Activated naive CD4-positive, alpha-beta T cell treated with anti-CD3 and anti-CD28 coated beads for 36 hours (primary cell): ENCODE data around the gene EFHD2. TPM values are rescaled to one million over a fixed set of nuclear protein-coding genes. Genes with fewer than 3 reads are reported as not detected.
"Not testable (repeated sequence)": the region's sequence is repeated elsewhere in the genome, so short reads cannot be mapped to it uniquely, and the experiment has no call there.

Source experiments
- CTCF ChIA-PET: fragments of 350-600 bp; sonication (Branson Sonifier 250); formaldehyde crosslinking; loops from one replicate; lab custom pipeline; 2021; ENCODE audit warnings: antibody characterized with exemption; lab: Charles Lee
- DNase-seq: peaks from one replicate; pipeline ENCODE4 v3.0.0-alpha.2; 2020
- H3K27ac Mint-ChIP-seq: one replicate; pipeline ENCODE4 v1.8.0; 2021; ENCODE audit warnings: mild to moderate bottlenecking, mixed read lengths
- H3K27me3 Mint-ChIP-seq: one replicate; pipeline ENCODE4 v1.8.0; 2021; ENCODE audit warnings: low read depth, mixed read lengths
- H3K36me3 Mint-ChIP-seq: one replicate; pipeline ENCODE4 v1.8.0; 2021; ENCODE audit warnings: low read depth, mixed read lengths
- H3K4me1 Mint-ChIP-seq: one replicate; pipeline ENCODE4 v1.8.0; 2021; ENCODE audit warnings: low read depth, mixed read lengths
- H3K4me3 Mint-ChIP-seq: one replicate; pipeline ENCODE4 v1.8.0; 2021; ENCODE audit warnings: mild to moderate bottlenecking, moderate library complexity, mixed read lengths
- H3K9me3 Mint-ChIP-seq: one replicate; pipeline ENCODE4 v1.8.0; 2021; ENCODE audit warnings: mixed read lengths
- intact Hi-C: fragments of 100-400 bp; cut with micrococcal nuclease; formaldehyde crosslinking; loops from one replicate; pipeline ENCODE4 v1.15.1; 2023
- total RNA-seq, 2 experiments: library from RNA; stranded (reverse); gene quantifications; one replicate each; pipeline ENCODE4 v1.2.3, GENCODE V29; 2021

The EFHD2 gene
- total RNA-seq, 2 experiments from 2014 or later = 35.0 to 36.0 TPM

GRCh38 chr1:15429701-15430149 is 20.0 kb downstream of the EFHD2 start:
- H3K27me3 Mint-ChIP-seq = no peaks in the 10 kb centered on the region
- no peaks in the 10 kb centered on the region for H3K9me3 Mint-ChIP-seq
- H3K36me3 Mint-ChIP-seq = peaks cover 8% of the 10 kb centered on the region
- DNase-seq = no peak
- no peak overlapping the region for H3K27ac Mint-ChIP-seq
- no peak overlapping the region for H3K4me3 Mint-ChIP-seq
- CTCF ChIA-PET = interaction anchor here (1.2 to 8.5 kb wide), 3 partner anchors 106 to 112 kb away, joined by 3 to 101 read pairs (median 8); no protein-coding TSS in a partner anchor
- intact Hi-C loops = loop anchor here (5.0 kb wide), 1 partner anchor 313 kb away; the partner anchor contains the start of gene TMEM82
- no peaks in the 10 kb centered on the region for H3K4me1 Mint-ChIP-seq

DNA sequence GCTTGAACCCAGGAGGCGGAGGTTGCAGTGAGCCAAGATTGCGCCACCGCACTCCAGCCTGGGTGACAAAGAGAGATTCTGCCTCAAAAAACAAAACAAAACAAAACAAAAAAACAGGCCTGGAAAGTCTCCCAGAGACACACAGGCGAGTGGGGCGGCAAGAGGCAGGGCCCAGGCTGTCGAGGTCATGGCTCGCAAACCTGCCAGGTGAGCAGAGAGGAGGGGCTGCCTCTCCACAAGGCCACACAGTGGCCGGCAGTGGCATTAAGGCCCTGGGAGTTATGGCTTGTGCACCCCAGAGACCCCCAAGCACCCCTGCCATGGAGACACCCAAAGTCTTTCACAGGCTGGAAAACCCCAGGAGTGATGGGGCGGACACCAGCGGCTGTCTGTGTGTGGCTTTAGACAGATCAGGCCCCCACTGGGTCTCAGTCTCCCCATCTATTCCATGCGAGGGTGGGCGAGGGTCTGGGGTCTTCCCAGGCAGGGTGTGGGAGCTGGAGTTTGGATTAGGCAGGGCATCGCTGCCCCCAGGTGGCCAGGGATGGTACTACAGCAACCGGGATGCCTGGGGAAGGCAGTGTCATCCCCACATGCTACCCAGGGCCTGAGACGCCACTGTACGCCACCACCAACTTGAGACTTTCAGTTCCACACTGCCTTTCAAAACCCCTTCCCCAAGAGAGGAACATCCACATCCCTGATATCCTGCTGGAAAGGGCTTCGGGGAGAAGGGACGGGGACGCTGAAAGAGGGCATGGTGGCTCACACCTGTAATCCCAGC is 21.3 kb downstream of the EFHD2 start:
- Mint-ChIP-seq H3K27me3 (no peaks in the 10 kb centered on the region), H3K4me1 (no peaks in the 10 kb centered on the region), H3K4me3 (no peak overlapping the region), H3K36me3 (peaks cover 7% of the 10 kb centered on the region), H3K27ac (no peak overlapping the region), H3K9me3 (no peaks in the 10 kb centered on the region)
- intact Hi-C loops = loop anchor here (1.0 to 5.0 kb wide), 2 partner anchors 108 to 311 kb away; partner anchors contain the start of gene TMEM82
- CTCF ChIA-PET = interaction anchor here (0.7 to 8.5 kb wide), 12 partner anchors 11 to 576 kb away, joined by 3 to 101 read pairs (median 4); no protein-coding TSS in a partner anchor
- DNase-seq = peak; percentile 83

GRCh38 chr1:15431571-15431948 is 21.9 kb downstream of the EFHD2 start:
- intact Hi-C loops = loop anchor here (1.0 to 5.0 kb wide), 2 partner anchors 108 to 311 kb away; partner anchors contain the start of gene TMEM82
- H3K4me3 Mint-ChIP-seq = no peak overlapping the region
- no peaks in the 10 kb centered on the region for H3K27me3 Mint-ChIP-seq
- CTCF ChIA-PET = interaction anchor here (0.6 to 8.5 kb wide), 12 partner anchors 10 to 114 kb away, joined by 3 to 101 read pairs (median 4); no protein-coding TSS in a partner anchor
- DNase-seq = no peak
- no peak overlapping the region for H3K27ac Mint-ChIP-seq
- no peaks in the 10 kb centered on the region for H3K9me3 Mint-ChIP-seq
- H3K36me3 Mint-ChIP-seq = peaks cover 2% of the 10 kb centered on the region
- H3K4me1 Mint-ChIP-seq = no peaks in the 10 kb centered on the region

GRCh38 chr1:15432324-15432723 is 22.6 kb downstream of the EFHD2 start:
- H3K4me1 Mint-ChIP-seq = no peaks in the 10 kb centered on the region
- H3K4me3 Mint-ChIP-seq = no peak overlapping the region
- H3K9me3 Mint-ChIP-seq = no peaks in the 10 kb centered on the region
- no peak for DNase-seq
- H3K36me3 Mint-ChIP-seq = no peaks in the 10 kb centered on the region
- no peak overlapping the region for H3K27ac Mint-ChIP-seq
- intact Hi-C loops = loop anchor here (5.0 kb wide), 1 partner anchor 310 kb away; the partner anchor contains the start of gene TMEM82
- H3K27me3 Mint-ChIP-seq = no peaks in the 10 kb centered on the region
- CTCF ChIA-PET = interaction anchor here (0.6 to 8.5 kb wide), 8 partner anchors 9 to 108 kb away, joined by 3 to 101 read pairs (median 4); no protein-coding TSS in a partner anchor

DNA sequence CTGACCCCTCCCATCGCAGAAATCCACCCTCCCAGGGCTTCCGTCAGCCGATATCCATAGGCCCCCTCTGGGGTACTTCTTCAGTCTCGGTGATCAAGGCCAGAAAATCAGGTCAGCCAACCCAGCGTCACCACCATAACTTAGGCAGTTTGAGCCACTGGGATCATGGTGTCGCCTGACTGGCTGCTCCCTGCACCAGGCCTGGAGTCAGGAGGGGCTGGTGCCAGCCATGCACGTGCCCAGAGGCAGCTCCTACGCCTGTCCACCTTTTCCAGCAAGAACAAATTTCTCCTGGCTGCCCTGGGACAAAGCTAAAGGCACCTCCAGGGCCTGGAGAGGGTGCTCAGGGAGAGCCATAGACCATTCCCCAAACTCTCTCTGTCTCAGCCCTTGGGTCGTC is 23.8 kb downstream of the EFHD2 start:
- H3K36me3 Mint-ChIP-seq = no peaks in the 10 kb centered on the region
- H3K27ac Mint-ChIP-seq = no peak overlapping the region
- intact Hi-C loops = loop anchor here (5.0 kb wide), 1 partner anchor 309 kb away; the partner anchor contains the start of gene TMEM82
- CTCF ChIA-PET = interaction anchor here (8.5 kb wide), 1 partner anchor 110 kb away, joined by 101 read pairs; no protein-coding TSS in a partner anchor
- no peaks in the 10 kb centered on the region for H3K4me1 Mint-ChIP-seq
- no peak for DNase-seq
- no peaks in the 10 kb centered on the region for H3K27me3 Mint-ChIP-seq
- no peak overlapping the region for H3K4me3 Mint-ChIP-seq
- H3K9me3 Mint-ChIP-seq = no peaks in the 10 kb centered on the region

GRCh38 chr1:15434739-15435138 is 25.1 kb downstream of the EFHD2 start:
- CTCF ChIA-PET = interaction anchor here (0.6 to 8.5 kb wide), 4 partner anchors 10 to 283 kb away, joined by 3 to 101 read pairs (median 4); no protein-coding TSS in a partner anchor
- not testable (repeated sequence) for DNase-seq, H3K27me3 Mint-ChIP-seq, H3K36me3 Mint-ChIP-seq, H3K9me3 Mint-ChIP-seq, H3K27ac Mint-ChIP-seq, H3K4me1 Mint-ChIP-seq, H3K4me3 Mint-ChIP-seq
- intact Hi-C loops = loop anchor here (5.0 kb wide), 1 partner anchor 308 kb away; the partner anchor contains the start of gene TMEM82

DNA sequence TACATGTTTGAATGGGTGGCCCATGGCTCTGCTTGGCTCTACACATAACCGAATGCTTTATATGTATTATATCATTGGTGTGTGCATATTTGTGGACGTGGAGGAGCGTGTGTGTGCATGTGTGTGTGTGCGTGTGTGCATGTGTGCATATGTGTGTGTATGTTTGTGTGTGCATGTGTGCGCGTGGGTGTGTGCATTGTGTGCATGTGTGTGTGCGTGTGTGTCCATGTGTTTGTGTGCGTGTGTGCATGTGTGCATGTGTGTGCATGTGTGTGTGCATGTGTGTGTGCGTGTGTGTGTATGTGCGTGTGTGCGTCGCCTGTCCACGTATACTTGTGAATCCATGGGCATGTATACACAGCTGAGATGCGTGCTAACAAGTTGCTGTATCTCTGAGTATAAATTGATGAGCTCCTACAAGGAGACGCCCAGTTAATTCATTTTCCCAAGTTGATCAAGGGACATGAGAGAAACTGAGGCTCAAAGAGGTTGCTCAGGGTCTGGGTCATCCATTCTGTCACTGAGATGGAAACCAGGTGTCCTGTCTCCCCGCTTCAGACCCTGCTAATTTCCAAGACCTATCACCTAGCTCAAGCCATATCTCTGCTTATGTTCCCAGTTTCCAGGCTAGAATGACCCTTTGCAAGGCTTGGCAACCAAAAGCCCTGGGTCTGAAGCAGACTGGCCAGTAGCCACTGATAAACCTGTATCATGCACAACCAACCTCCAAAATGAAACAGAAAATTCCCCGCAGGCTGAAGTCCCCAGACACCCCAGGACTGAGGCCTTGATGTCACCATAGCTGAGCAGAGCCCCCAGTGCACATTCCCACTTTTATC is 25.8 kb downstream of the EFHD2 start:
- Mint-ChIP-seq H3K27me3 (no peaks in the 10 kb centered on the region), H3K9me3 (no peaks in the 10 kb centered on the region), H3K27ac (no peak overlapping the region), H3K36me3 (no peaks in the 10 kb centered on the region), H3K4me1 (no peaks in the 10 kb centered on the region), H3K4me3 (no peak overlapping the region)
- no peak for DNase-seq
- CTCF ChIA-PET = interaction anchor here (0.5 to 8.5 kb wide), 6 partner anchors 9 to 282 kb away, joined by 3 to 101 read pairs (median 4); no protein-coding TSS in a partner anchor
- intact Hi-C loops = no loop called here

DNA sequence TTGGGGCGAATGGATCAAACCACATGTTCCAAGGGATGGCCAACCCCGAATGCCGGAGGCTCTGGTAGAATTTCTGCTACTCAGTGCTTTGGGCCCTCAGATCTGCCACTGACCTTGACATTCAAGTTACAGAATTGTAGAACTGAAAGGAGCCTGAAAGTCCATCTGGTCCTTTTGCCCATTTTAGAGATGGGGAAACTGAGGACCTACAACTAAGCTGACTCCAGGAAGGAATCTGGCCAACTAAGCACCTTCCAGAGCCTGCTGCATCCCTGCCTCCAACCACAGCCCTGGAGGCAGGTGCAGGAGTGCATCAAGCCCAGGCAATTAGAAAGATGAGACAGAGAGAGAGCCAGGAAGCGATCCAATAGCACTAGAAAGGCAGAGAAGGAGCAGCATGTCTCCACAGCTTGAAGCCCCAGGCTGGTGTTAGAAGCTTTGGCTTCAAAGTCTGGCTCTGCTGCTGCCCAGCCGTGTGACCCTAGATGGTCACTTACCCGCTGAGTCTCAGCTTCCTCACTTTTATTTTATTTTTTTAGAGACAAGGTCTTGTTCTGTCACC is 27.3 kb downstream of the EFHD2 start:
- no peak overlapping the region for H3K27ac Mint-ChIP-seq
- DNase-seq = no peak
- intact Hi-C loops = no loop called here
- no peaks in the 10 kb centered on the region for H3K27me3 Mint-ChIP-seq
- no peaks in the 10 kb centered on the region for H3K36me3 Mint-ChIP-seq
- H3K4me1 Mint-ChIP-seq = no peaks in the 10 kb centered on the region
- CTCF ChIA-PET = interaction anchor here (8.5 kb wide), 1 partner anchor 113 kb away, joined by 101 read pairs; no protein-coding TSS in a partner anchor
- H3K9me3 Mint-ChIP-seq = no peaks in the 10 kb centered on the region
- H3K4me3 Mint-ChIP-seq = no peak overlapping the region

- H3K9me3 Mint-ChIP-seq = no peaks in the 10 kb centered on the region
- H3K27ac Mint-ChIP-seq = no peak overlapping the region
- no peak for DNase-seq
- no peaks in the 10 kb centered on the region for H3K4me1 Mint-ChIP-seq
- CTCF ChIA-PET = no interaction called here
- H3K4me3 Mint-ChIP-seq = no peak overlapping the region
- no peaks in the 10 kb centered on the region for H3K36me3 Mint-ChIP-seq
- no peaks in the 10 kb centered on the region for H3K27me3 Mint-ChIP-seq
- intact Hi-C loops = no loop called here
Measured at GRCh38 chr1:15439325-15439724, 29.6 kb downstream of the EFHD2 start.

- Mint-ChIP-seq H3K4me3 (no peak overlapping the region), H3K4me1 (no peaks in the 10 kb centered on the region)
- CTCF ChIA-PET = no interaction called here
Measured at GRCh38 chr1:15440357-15440756, 30.7 kb downstream of the EFHD2 start.

DNA sequence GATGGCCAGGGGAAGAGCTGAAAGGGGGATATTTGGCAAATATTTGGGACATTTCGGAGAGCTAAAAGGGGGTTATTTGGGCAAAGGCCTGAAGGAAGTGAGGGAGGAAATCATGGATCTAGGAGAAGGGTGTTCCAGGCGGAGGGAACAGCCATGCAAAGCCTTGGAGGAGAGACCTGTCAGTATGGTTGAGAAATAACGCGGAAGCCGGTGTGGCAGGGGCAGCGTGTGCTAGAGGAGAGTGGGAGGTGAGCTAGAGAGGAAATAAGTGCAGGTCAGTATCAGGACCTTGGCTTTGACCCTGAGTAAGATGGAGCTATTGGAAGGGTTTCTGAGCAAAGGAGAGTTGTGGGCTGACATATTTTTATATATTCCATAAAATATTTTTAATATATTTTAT is 31.6 kb downstream of the EFHD2 start:
- DNase-seq = no peak
- Mint-ChIP-seq H3K4me1 (no peaks in the 10 kb centered on the region), H3K36me3 (no peaks in the 10 kb centered on the region), H3K27me3 (peaks cover 2% of the 10 kb centered on the region), H3K4me3 (no peak overlapping the region), H3K27ac (no peak overlapping the region), H3K9me3 (no peaks in the 10 kb centered on the region)
- intact Hi-C loops = no loop called here
- CTCF ChIA-PET = interaction anchor here (0.6 kb wide), 1 partner anchor 9 kb away, joined by 3 read pairs; no protein-coding TSS in a partner anchor

More at GRCh38 chr1:15440357-15440756, 30.7 kb downstream of the EFHD2 start:
- Mint-ChIP-seq H3K36me3 (no peaks in the 10 kb centered on the region), H3K9me3 (no peaks in the 10 kb centered on the region), H3K27ac (no peak overlapping the region), H3K27me3 (no peaks in the 10 kb centered on the region)
- intact Hi-C loops = no loop called here
- no peak for DNase-seq
